ENCODE data around the gene HEBP2. TPM values are rescaled to one million over a fixed set of nuclear protein-coding genes. Genes with fewer than 3 reads are reported as not detected.

Gene HEBP2
- total and polyA plus RNA-seq, 2 donors (not counting 3 experiments of a cell fraction or from before 2014, with no cell fraction given) = 22.5 to 75.3 TPM

GRCh38 chr6:138371720-138372119 is 32.3 kb upstream of the HEBP2 start:
- H3K4me3 ChIP-seq (replicated peaks in 1 of 3; ENCODE audit: insufficient read depth in 1 of 3, low read depth in 1 of 3, low read length in 3 of 3) = no peak overlapping the region
- no peaks in the 10 kb centered on the region for H3K36me3 ChIP-seq (ENCODE audit: control insufficient read depth in 2 of 2, extremely low read depth in 1 of 2, insufficient read depth in 2 of 2, low read length in 2 of 2)
- H3K9me1 ChIP-seq (replicated peaks; ENCODE audit: control insufficient read depth, extremely low read depth, insufficient read depth, low read length) = no peaks in the 10 kb centered on the region
- no peaks in the 10 kb centered on the region for H3K9me3 ChIP-seq (replicated peaks; ENCODE audit: control insufficient read depth, insufficient read depth, low read length)
- H3K27ac ChIP-seq (ENCODE audit: insufficient read depth, low read depth, low read length) = peak overlapping the region; percentile 35
- TF ChIP-seq MYC (IDR thresholded peaks at IDR 0.05; ENCODE audit: low read depth, low read length) (no peak), FOS (IDR thresholded peaks at IDR 0.05; ENCODE audit: borderline replicate concordance, insufficient read depth, low read length) (peak; percentile 59), POLR2A (IDR thresholded peaks at IDR 0.05; ENCODE audit: low read depth, low read length) (no peak), CTCF (IDR thresholded peaks at IDR 0.05; ENCODE audit: extremely low read depth in 1 of 2, insufficient read depth in 1 of 2, low read depth in 1 of 2, low read length in 2 of 2) (no peak), MAX (IDR thresholded peaks at IDR 0.05; ENCODE audit: insufficient read depth, insufficient read length) (no peak), POLR2AphosphoS5 (IDR thresholded peaks at IDR 0.05; ENCODE audit: insufficient read depth, low read depth, low read length) (peak; percentile 23), GATA2 (IDR thresholded peaks at IDR 0.05; ENCODE audit: insufficient read depth, insufficient read length, low read depth, low read length) (peak; percentile 57), EZH2 (IDR thresholded peaks at IDR 0.05; ENCODE audit: borderline replicate concordance, low read depth, low read length, severe bottlenecking) (no peak), JUN (IDR thresholded peaks at IDR 0.05; ENCODE audit: borderline replicate concordance, insufficient read depth, insufficient read length, low read depth) (no peak)
- DNase-seq (ENCODE audit: low read depth, low spot score) (peak; percentile 83), FAIRE-seq (peak; percentile 76)
- H3K9ac ChIP-seq (replicated peaks; ENCODE audit: extremely low read depth, insufficient read depth, low read length) = no peak overlapping the region
- intact Hi-C loops (cut with micrococcal nuclease) (loop anchor here (2.0 kb wide), 1 partner anchor 33 kb away; the partner anchor contains the start of gene HEBP2), dilution Hi-C loops (cut with MboI; ENCODE audit: extremely low pct_ligation_motif_present, low sequenced_read_pairs) (no loop called here)
- H3K79me2 ChIP-seq (ENCODE audit: control insufficient read depth, insufficient read depth, low read length) = no peaks in the 10 kb centered on the region
- H3K27me3 ChIP-seq (ENCODE audit: control insufficient read depth in 2 of 2, insufficient read depth in 2 of 2, low read length in 2 of 2) = no peaks in the 10 kb centered on the region
- ChIA-PET POLR2A (no interaction called here), CTCF (interaction anchor here (1.0 to 1.8 kb wide), 5 partner anchors 9 to 256 kb away, joined by 3 to 9 read pairs (median 4); no protein-coding TSS in a partner anchor)
- H2AFZ ChIP-seq (ENCODE audit: low read depth, low read length) = no peak overlapping the region
- H3K4me2 ChIP-seq (ENCODE audit: insufficient read depth, low read length) = peak overlapping the region; percentile 83
- no TSS peak for BruUV-seq (replicated peaks)
- no peaks in the 10 kb centered on the region for H4K20me1 ChIP-seq (replicated peaks; ENCODE audit: control insufficient read depth, extremely low read depth, insufficient read depth, low read length)
- H3K4me1 ChIP-seq (ENCODE audit: control insufficient read depth, extremely low read depth, insufficient read depth, low read length) = peaks cover 23% of the 10 kb centered on the region

Measured in endothelial cell of umbilical vein (primary cell).